Brain microvascular endothelial cell (primary cell): ENCODE data around the gene SNX21.

Experiments used
- DNase-seq: peaks from one replicate; pipeline ENCODE4 v3.0.0-alpha.2; 2020
- H3K27ac ChIP-seq: fragments of 250-450 bp; sonication (Bioruptor Pico); 2 replicates; pipeline ENCODE4 v1.5.1; 2020; ENCODE audit warnings: mild to moderate bottlenecking, moderate library complexity
- H3K27me3 ChIP-seq: fragments of 250-450 bp; sonication (Bioruptor Pico); replicated peaks from 2 replicates; pipeline ENCODE4 v1.5.1; 2020; ENCODE audit warnings: mild to moderate bottlenecking
- H3K36me3 ChIP-seq: fragments of 250-450 bp; sonication (Bioruptor Pico); replicated peaks from 2 replicates; pipeline ENCODE4 v1.5.1; 2020; ENCODE audit warnings: mild to moderate bottlenecking
- H3K4me3 ChIP-seq: 2 replicates; pipeline ENCODE4 v1.5.1; 2011; ENCODE audit warnings: low read depth, mild to moderate bottlenecking, control low read depth, low read length, moderate library complexity
- CTCF ChIP-seq: IDR thresholded peaks from 2 replicates; pipeline ENCODE4 v1.5.1; 2011; ENCODE audit warnings: low read depth, mild to moderate bottlenecking, moderate library complexity, low read length, control low read depth, inconsistent platforms; ENCODE audit errors: missing control alignments
- in situ Hi-C: cut with HindIII; loops from 2 replicates; pipeline ENCODE4 v1.10.0; 2017; ENCODE audit warnings: low sequenced_read_pairs, low pct_ligation_motif_present

SNX21 gene

DNA sequence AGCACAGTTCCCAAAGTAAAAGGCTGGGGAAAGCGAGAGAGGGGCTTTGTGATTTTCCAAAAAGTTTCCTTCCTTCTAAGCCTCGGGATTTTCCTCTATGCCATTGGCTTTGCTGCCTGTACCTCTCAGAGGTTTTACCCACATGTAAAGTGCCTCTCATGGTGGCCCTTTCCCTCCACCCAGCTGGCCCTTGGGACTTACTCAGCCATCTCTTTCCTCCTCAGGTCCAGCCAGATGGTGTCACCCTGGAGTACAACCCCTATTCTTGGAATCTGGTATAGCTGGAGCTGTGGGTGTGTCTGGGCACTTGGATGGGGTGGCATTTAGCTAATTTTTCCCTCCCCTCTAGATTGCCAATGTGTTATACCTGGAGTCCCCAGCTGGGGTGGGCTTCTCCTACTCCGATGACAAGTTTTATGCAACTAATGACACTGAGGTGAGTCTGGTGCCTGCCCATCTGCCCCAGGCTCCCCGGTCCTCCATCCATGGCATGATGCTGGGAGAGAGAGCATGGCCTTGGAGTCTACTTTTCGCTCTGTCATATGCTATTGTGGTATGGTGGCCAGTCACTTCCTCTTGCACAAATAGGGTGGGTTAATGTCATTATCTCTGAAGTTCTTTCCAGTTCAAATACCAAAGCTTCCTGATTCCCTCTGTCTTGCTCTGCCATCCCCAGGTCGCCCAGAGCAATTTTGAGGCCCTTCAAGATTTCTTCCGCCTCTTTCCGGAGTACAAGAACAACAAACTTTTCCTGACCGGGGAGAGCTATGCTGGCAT lies 58.6 kb downstream of the SNX21 start:
- H3K36me3 ChIP-seq, result peaks cover 23% of the 10 kb centered on the region
- in situ Hi-C loops, result no loop called here

More for the DNA sequence above, 58.6 kb downstream of the SNX21 start:
- Histone ChIP-seq H3K4me3 (peak overlapping the region; percentile 78), H3K27me3 (no peaks in the 10 kb centered on the region), H3K27ac (no peak overlapping the region)
- peak; percentile 52 for TF ChIP-seq CTCF
- DNase-seq, result peak; percentile 18
